Osteoblast (primary cell): Measurements from ENCODE around the gene LMCD1. TPM values are rescaled to one million over a fixed set of nuclear protein-coding genes. Genes with fewer than 3 reads are reported as not detected.
A peak's percentile ranks its signal among the peaks of the same experiment; 100 is the strongest.

Experiments used
- DNase-seq: peaks from one replicate; pipeline ENCODE4 v3.0.0; 2011; ENCODE audit warnings: low spot score, mixed read lengths; ENCODE audit not compliant: insufficient read length; ENCODE audit errors: missing footprints
- H2AFZ ChIP-seq: 2 replicates; pipeline ENCODE4 v1.6.0; 2011; ENCODE audit warnings: mild to moderate bottlenecking, low read length
- H3K27ac ChIP-seq: 2 replicates; pipeline ENCODE4 v1.5.1; 2011; ENCODE audit warnings: mild to moderate bottlenecking, low read depth, low read length, moderate library complexity
- H3K27me3 ChIP-seq: 2 replicates; pipeline ENCODE4 v1.6.0; 2012; ENCODE audit warnings: mild to moderate bottlenecking, control low read depth, inconsistent platforms, low read length, moderate library complexity; ENCODE audit not compliant: insufficient read depth
- H3K36me3 ChIP-seq: 2 replicates; pipeline ENCODE4 v1.5.1; 2011; ENCODE audit warnings: mild to moderate bottlenecking, low read length, control low read depth, moderate library complexity; ENCODE audit not compliant: insufficient read depth
- H3K4me1 ChIP-seq: 2 replicates; pipeline ENCODE4 v1.5.1; 2011; ENCODE audit warnings: mild to moderate bottlenecking, low read length, control low read depth, moderate library complexity; ENCODE audit not compliant: insufficient read depth
- H3K4me2 ChIP-seq: 2 replicates; pipeline ENCODE4 v1.6.0; 2011; ENCODE audit warnings: mild to moderate bottlenecking, low read length; ENCODE audit not compliant: insufficient read depth
- H3K4me3 ChIP-seq: fragments of 200-600 bp; sonication (generic); 3 replicates; pipeline ENCODE4 v1.5.1; 2012; ENCODE audit warnings: mild to moderate bottlenecking, low read length, inconsistent platforms; ENCODE audit not compliant: insufficient read depth
- H3K79me2 ChIP-seq: 2 replicates; pipeline ENCODE4 v1.6.0; 2012; ENCODE audit warnings: mild to moderate bottlenecking, low read length, control low read depth, inconsistent platforms; ENCODE audit not compliant: insufficient read depth
- H3K9me3 ChIP-seq: 2 replicates; pipeline ENCODE4 v1.5.1; 2011; ENCODE audit warnings: low read depth, low read length, control low read depth
- H4K20me1 ChIP-seq: 2 replicates; pipeline ENCODE4 v1.6.0; 2012; ENCODE audit warnings: mild to moderate bottlenecking, low read length, control low read depth; ENCODE audit not compliant: insufficient read depth
- total RNA-seq: library from RNA; depleted of rRNA; stranded (reverse); fragments of >200 nt; gene quantifications from 2 replicates; pipeline ENCODE4 v1.2.3, GENCODE V29; 2012
- TF ChIP-seq, protein P1 (sequence below): IDR thresholded peaks from 2 replicates; pipeline ENCODE4 v1.5.1; 2011; ENCODE audit warnings: mild to moderate bottlenecking, low read depth, low read length, moderate library complexity; ENCODE audit errors: extremely low read depth

The LMCD1 gene
- total RNA-seq, 1 donor, result 294 TPM

DNA sequence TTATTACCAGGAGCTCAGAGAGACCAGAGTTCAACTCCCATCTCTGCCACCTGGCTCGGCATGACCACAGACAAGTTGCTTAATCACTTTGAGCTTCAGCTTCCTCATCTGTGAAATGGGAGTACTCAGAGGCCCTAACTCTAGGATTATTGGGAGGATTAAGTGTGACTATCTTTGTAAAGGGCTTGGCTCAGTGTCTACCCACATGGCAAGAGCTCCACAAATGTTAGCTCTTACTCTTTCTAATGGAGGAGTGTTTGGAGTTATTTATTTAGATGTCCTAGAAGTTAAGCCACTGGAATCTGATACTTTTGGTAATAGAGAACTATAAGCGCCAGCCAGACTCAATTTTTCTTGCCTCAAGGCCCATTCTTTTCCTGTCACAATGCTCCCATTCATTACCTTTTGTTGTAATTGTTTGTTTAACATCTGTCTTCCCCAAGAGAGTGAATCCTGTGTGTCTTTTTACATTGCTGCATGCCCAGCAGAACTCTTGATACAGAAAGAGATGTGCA, 12.3 kb upstream of the LMCD1 start:
- Histone ChIP-seq H3K4me3 (no peak overlapping the region), H3K9me3 (no peaks in the 10 kb centered on the region), H3K4me2 (no peak overlapping the region), H3K4me1 (peaks cover 38% of the 10 kb centered on the region), H3K27ac (peak overlapping the region; percentile 86), H3K36me3 (no peaks in the 10 kb centered on the region), H3K79me2 (no peaks in the 10 kb centered on the region), H3K27me3 (no peaks in the 10 kb centered on the region), H2AFZ (no peak overlapping the region), H4K20me1 (no peaks in the 10 kb centered on the region)
- TF ChIP-seq, protein P1, sequence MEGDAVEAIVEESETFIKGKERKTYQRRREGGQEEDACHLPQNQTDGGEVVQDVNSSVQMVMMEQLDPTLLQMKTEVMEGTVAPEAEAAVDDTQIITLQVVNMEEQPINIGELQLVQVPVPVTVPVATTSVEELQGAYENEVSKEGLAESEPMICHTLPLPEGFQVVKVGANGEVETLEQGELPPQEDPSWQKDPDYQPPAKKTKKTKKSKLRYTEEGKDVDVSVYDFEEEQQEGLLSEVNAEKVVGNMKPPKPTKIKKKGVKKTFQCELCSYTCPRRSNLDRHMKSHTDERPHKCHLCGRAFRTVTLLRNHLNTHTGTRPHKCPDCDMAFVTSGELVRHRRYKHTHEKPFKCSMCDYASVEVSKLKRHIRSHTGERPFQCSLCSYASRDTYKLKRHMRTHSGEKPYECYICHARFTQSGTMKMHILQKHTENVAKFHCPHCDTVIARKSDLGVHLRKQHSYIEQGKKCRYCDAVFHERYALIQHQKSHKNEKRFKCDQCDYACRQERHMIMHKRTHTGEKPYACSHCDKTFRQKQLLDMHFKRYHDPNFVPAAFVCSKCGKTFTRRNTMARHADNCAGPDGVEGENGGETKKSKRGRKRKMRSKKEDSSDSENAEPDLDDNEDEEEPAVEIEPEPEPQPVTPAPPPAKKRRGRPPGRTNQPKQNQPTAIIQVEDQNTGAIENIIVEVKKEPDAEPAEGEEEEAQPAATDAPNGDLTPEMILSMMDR, result no peak
- DNase-seq, result no peak

DNA sequence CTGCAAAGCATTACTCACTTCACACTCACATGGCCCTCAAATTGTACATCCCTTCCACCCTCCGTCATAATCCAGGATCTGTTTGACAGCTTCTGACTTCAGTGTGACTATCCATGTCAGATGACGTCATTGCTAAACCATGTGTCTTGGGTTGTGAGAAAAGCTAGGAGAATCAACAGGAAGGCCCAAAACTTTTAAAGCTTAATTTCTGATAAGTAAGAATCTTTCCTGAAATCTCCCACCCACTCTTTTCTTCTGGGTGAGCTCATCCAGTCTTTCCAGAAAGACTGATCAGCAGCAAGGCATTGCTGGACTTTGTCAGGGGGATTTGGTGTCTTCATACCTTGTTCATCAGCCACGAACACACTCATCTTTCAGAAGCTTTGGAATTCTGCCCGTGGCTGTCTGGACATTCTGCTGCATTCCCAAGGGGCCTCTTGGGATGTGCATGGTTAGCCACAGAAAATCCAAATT, 11.5 kb upstream of the LMCD1 start:
- Histone ChIP-seq H3K79me2 (no peaks in the 10 kb centered on the region), H2AFZ (no peak overlapping the region), H3K4me1 (peaks cover 38% of the 10 kb centered on the region), H4K20me1 (no peaks in the 10 kb centered on the region), H3K9me3 (no peaks in the 10 kb centered on the region), H3K4me2 (no peak overlapping the region), H3K4me3 (no peak overlapping the region), H3K27me3 (no peaks in the 10 kb centered on the region), H3K27ac (peak overlapping the region; percentile 86), H3K36me3 (no peaks in the 10 kb centered on the region)
- TF ChIP-seq, protein P1, result no peak
- peak; percentile 88 for DNase-seq

DNA sequence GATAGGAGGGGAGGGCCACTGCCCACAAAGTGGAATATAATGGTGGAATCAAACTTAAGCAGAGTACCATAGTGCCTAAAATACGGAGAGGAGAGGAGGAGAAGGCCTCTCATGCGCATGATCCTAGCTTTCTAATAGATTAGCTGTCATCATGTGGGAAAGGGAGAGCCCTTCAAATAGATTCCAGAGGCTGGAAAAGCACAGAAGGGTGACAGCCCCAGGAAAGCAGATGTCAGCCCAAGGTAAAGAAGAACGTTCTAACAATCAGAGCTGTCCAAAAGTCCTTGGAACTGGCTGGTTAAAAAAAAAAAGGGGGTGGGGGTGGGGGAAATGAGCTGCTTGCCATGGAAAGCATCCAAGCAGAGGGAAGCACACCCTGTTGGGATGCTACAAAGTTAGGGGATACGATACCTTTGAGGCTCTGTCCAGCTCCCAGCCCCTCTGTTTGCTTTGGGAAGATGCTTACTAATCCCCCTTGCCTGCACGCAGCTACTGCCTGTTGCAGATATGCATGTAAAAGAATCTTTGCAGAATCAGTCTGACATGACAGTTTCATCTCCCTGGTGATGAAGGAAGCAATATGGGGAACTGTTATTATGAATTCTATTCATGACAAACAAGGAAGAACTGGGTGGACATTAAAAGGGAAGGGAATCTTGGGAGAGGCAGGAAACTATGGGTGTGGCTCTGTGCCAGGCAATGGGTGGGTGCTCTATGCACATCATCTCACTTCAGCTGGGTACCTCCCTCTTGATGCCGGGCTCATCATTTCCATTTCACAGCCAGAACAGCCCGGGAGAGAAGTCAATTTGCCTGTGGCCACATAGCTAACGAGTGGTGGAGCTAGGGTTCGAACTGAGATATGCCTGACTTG, 10.1 kb upstream of the LMCD1 start:
- H3K4me1 ChIP-seq, result peaks cover 32% of the 10 kb centered on the region
- no peak overlapping the region for H3K4me2 ChIP-seq

More for the DNA sequence above, 10.1 kb upstream of the LMCD1 start:
- Histone ChIP-seq H4K20me1 (no peaks in the 10 kb centered on the region), H3K36me3 (no peaks in the 10 kb centered on the region), H2AFZ (no peak overlapping the region), H3K27ac (no peak overlapping the region), H3K27me3 (no peaks in the 10 kb centered on the region), H3K79me2 (no peaks in the 10 kb centered on the region), H3K4me3 (no peak overlapping the region), H3K9me3 (no peaks in the 10 kb centered on the region)
- TF ChIP-seq, protein P1, result no peak
- no peak for DNase-seq
